HEK293T (cell line): ENCODE data around the gene GABRG3.

ENCODE experiments used
- CTCF ChIA-PET: fragments of 350-600 bp; formaldehyde crosslinking; extraction: SDS; loops from one replicate; lab custom pipeline; 2021; ENCODE audit warnings: antibody characterized with exemption, inconsistent platforms; lab: Yijun Ruan, JAX
- POLR2A ChIA-PET: fragments of 350-600 bp; formaldehyde crosslinking; extraction: SDS; loops from one replicate; lab custom pipeline; 2020; ENCODE audit warnings: antibody characterized with exemption, inconsistent platforms; lab: Yijun Ruan, JAX
- DNase-seq: peaks from one replicate; pipeline ENCODE4 v3.0.0; 2012; ENCODE audit warnings: mixed read lengths; ENCODE audit errors: extremely low spot score
- ARNT ChIP-seq: fragments of 450-650 bp; IDR thresholded peaks from 2 replicates; pipeline ENCODE4 v1.6.1; 2017; ENCODE audit warnings: mild to moderate bottlenecking
- BHLHE40 ChIP-seq: fragments of 450-650 bp; IDR thresholded peaks from 2 replicates; pipeline ENCODE4 v1.6.1; 2016; ENCODE audit warnings: mild to moderate bottlenecking, moderate library complexity, borderline replicate concordance
- CTBP1 ChIP-seq: fragments of 450-650 bp; IDR thresholded peaks from 2 replicates; pipeline ENCODE4 v1.6.1; 2016; ENCODE audit warnings: borderline replicate concordance
- ELF4 ChIP-seq: fragments of 450-650 bp; IDR thresholded peaks from 2 replicates; pipeline ENCODE4 v1.6.1; 2017; ENCODE audit warnings: antibody characterized with exemption
- FOXA1 ChIP-seq: fragments of 450-650 bp; IDR thresholded peaks from 2 replicates; pipeline ENCODE4 v1.6.1; 2016; ENCODE audit warnings: mild to moderate bottlenecking
- FOXK2 ChIP-seq: fragments of 450-650 bp; IDR thresholded peaks from 2 replicates; pipeline ENCODE4 v1.6.1; 2016; ENCODE audit warnings: mild to moderate bottlenecking
- FOXM1 ChIP-seq: fragments of 450-650 bp; IDR thresholded peaks from 2 replicates; pipeline ENCODE4 v1.6.1; 2017; ENCODE audit warnings: mild to moderate bottlenecking, borderline replicate concordance
- HDGF ChIP-seq: fragments of 450-650 bp; IDR thresholded peaks from 2 replicates; pipeline ENCODE4 v1.6.1; 2017; ENCODE audit warnings: antibody characterized with exemption, borderline replicate concordance
- L3MBTL2 ChIP-seq: fragments of 450-650 bp; conservative IDR thresholded peaks from 2 replicates; pipeline ENCODE4 v1.6.1; 2016; ENCODE audit warnings: mild to moderate bottlenecking
- LEF1 ChIP-seq: fragments of 450-650 bp; IDR thresholded peaks from 2 replicates; pipeline ENCODE4 v1.6.1; 2017; ENCODE audit warnings: mild to moderate bottlenecking, borderline replicate concordance
- NFRKB ChIP-seq: fragments of 450-650 bp; IDR thresholded peaks from 2 replicates; pipeline ENCODE4 v1.6.1; 2016; ENCODE audit warnings: mild to moderate bottlenecking, moderate library complexity
- PKNOX1 ChIP-seq: fragments of 450-650 bp; IDR thresholded peaks from 2 replicates; pipeline ENCODE4 v1.6.1; 2016
- SP1 ChIP-seq: fragments of 450-650 bp; IDR thresholded peaks from 2 replicates; pipeline ENCODE4 v1.6.1; 2017
- SUZ12 ChIP-seq: fragments of 450-650 bp; IDR thresholded peaks from 2 replicates; pipeline ENCODE4 v1.6.1; 2016; ENCODE audit warnings: mild to moderate bottlenecking
- TARDBP ChIP-seq: fragments of 450-650 bp; IDR thresholded peaks from 2 replicates; pipeline ENCODE4 v1.6.1; 2016
- ZNF384 ChIP-seq: fragments of 450-650 bp; IDR thresholded peaks from 2 replicates; pipeline ENCODE4 v1.6.1; 2016

The GABRG3 gene

GRCh38 chr15:27256446-27256845 is 285.5 kb downstream of the GABRG3 start:
- ChIA-PET POLR2A (no interaction called here), CTCF (no interaction called here)
- TF ChIP-seq FOXM1, result no peak
- no peak for TF ChIP-seq FOXK2
- TF ChIP-seq PKNOX1, result no peak
- no peak for TF ChIP-seq SUZ12
- no peak for TF ChIP-seq CTBP1
- TF ChIP-seq SP1, result no peak
- TF ChIP-seq ARNT, result no peak
- no peak for TF ChIP-seq FOXA1
- TF ChIP-seq ZNF384, result no peak
- no peak for TF ChIP-seq ELF4
- no peak for TF ChIP-seq LEF1
- TF ChIP-seq NFRKB, result no peak
- no peak for TF ChIP-seq L3MBTL2
- TF ChIP-seq HDGF, result no peak
- DNase-seq, result no peak

DNA sequence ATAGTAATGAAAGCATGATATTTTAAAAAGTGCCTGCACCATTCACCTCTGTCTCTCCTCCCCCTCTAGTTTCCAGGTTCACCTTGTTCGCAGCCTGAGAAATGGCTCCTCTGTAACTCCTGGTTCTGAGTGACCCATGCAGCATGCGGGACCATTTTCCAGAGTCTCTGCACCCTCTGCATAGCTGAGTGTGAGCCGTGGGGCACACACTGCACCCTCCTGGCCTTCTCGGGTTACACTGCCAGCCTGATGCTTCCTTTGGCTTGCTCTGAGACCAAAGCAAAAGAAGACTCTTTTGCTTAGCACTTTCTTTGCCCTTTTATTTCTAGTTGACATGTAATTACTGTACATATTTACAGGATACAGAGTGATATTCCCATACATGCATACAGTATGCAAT is 287.3 kb downstream of the GABRG3 start:
- ChIA-PET CTCF (no interaction called here), POLR2A (no interaction called here)
- DNase-seq, result no peak
- TF ChIP-seq ELF4 (no peak), FOXK2 (no peak), ZNF384 (no peak), FOXM1 (no peak), HDGF (no peak), LEF1 (no peak), CTBP1 (no peak), TARDBP (no peak), BHLHE40 (no peak), SP1 (no peak), NFRKB (no peak)

GRCh38 chr15:27260523-27260922 is 289.5 kb downstream of the GABRG3 start:
- TF ChIP-seq ARNT, result no peak
- no peak for TF ChIP-seq FOXA1
- TF ChIP-seq FOXM1, result no peak
- TF ChIP-seq TARDBP, result no peak
- ChIA-PET CTCF (no interaction called here), POLR2A (no interaction called here)
- DNase-seq, result no peak

DNA sequence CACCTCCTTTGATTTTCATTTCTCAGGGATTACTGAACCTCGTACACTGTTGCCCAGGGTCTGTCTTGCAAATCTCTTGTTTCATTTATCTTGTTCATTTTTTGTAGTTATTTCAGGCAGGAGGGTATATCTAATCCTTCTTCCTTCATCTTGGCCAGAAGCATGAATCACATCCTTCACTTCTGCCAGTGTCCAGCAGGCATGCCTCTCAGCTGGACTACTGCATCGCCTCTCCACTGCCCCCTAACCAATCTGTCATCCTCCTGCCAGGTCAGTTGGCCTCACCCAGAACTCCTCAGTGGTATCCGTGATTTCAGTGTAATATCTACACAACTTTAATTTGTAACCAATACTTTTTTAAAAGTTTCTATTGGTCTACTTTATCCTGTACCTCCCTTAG is 297.9 kb downstream of the GABRG3 start:
- TF ChIP-seq ZNF384, result no peak
- no peak for TF ChIP-seq LEF1
- TF ChIP-seq NFRKB, result no peak
- TF ChIP-seq SUZ12, result no peak
- no peak for TF ChIP-seq FOXA1
- no peak for TF ChIP-seq SP1
- TF ChIP-seq HDGF, result no peak
- no peak for TF ChIP-seq FOXM1
- TF ChIP-seq TARDBP, result no peak
- no peak for TF ChIP-seq L3MBTL2
- no peak for TF ChIP-seq BHLHE40
- ChIA-PET CTCF (no interaction called here), POLR2A (no interaction called here)
- no peak for DNase-seq

DNA sequence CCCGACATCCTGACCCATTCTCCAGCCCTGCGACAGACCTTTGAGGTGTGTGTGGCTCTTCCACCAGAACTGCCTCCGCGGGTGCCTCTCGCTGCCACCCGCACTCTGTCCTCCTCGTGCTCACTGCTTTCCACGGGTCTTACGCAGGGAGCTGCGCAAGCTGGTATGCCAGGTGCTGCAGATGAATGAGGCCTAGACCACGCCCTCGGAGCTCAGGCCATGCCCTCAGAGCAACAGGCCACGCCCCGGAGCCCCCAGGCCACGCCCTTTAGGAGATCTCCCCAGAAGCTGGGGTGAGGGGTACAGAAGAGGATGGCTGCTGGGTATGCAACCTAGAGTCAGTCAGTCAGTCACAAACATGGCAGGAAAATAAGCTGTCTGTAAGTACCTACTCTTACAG is 300.3 kb downstream of the GABRG3 start:
- no peak for DNase-seq
- TF ChIP-seq ELF4 (no peak), L3MBTL2 (no peak), SUZ12 (no peak), HDGF (no peak)
- CTCF ChIA-PET, result interaction anchor here (0.8 kb wide), 1 partner anchor 212 kb away, joined by 3 read pairs; no protein-coding TSS in a partner anchor

DNA sequence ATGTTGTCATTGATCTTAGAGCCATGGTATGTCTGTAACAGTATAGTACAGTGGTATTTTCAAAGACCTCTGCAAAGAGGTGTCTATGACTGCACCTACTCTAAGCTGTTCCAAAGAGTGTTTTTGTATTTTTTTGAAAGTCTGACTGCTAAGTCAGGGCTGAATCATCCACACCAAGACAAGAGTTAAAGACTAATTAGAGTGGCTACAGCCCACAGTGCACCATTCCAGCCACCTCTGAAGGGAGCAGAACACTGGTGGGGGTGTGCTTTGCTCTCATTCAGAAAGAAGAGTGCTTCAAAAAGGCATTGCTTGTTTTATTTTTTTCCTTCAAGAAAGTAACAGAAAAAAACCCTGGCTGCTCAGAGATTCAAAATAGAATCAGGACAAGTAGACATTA is 301.4 kb downstream of the GABRG3 start:
- ChIA-PET POLR2A (no interaction called here), CTCF (no interaction called here)
- TF ChIP-seq FOXK2, result no peak
- no peak for TF ChIP-seq CTBP1
- no peak for TF ChIP-seq FOXM1
- TF ChIP-seq FOXA1, result no peak
- TF ChIP-seq L3MBTL2, result no peak
- TF ChIP-seq ARNT, result no peak
- TF ChIP-seq PKNOX1, result no peak
- no peak for TF ChIP-seq ZNF384
- TF ChIP-seq SUZ12, result no peak
- no peak for TF ChIP-seq BHLHE40
- no peak for TF ChIP-seq TARDBP
- no peak for TF ChIP-seq LEF1
- TF ChIP-seq ELF4, result no peak
- TF ChIP-seq HDGF, result no peak

More for the DNA sequence above, 300.3 kb downstream of the GABRG3 start:
- POLR2A ChIA-PET, result no interaction called here

DNA sequence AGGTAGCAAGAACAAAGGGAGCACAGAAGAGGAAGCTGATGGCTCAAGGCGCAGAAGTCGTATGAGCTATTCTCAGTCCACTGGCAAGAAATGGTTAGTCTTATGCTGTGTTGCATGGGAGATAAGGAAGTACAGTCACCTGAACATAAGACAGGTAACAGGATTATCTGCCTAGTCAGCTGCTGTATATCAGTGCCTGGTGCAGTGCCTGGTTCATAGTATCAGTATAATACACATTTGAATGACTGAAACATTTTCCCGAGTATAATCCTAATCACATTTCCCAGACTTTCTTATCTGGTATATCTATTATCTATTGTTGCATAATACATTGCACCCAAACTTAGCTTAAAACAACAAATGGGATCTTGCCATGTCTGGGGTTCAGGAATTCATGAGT is 302.5 kb downstream of the GABRG3 start:
- no peak for DNase-seq
- CTCF ChIA-PET, result no interaction called here
- POLR2A ChIA-PET, result no interaction called here
- TF ChIP-seq TARDBP, result no peak
- no peak for TF ChIP-seq CTBP1
- TF ChIP-seq FOXK2, result no peak
- no peak for TF ChIP-seq HDGF

More for the DNA sequence above, 301.4 kb downstream of the GABRG3 start:
- no peak for DNase-seq

DNA sequence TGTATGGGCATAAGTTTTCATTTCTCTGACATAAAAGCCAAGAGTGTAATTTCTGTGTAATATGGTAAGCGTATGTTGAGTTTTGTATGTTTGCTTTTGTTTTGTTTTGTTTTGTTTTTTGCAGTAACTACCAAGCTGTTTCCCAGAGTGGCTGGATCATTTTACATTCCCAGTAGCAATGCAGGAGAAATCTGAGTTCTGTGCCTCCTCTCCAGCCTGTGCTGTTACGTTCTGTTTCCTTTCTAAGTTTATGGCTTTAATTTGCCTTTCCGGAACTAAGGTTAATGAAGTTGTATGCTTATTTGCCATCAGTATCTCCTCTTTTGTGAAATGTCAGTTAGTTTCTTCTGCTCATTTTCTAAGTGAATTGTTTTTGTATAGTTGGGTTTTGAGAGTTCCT is 307.8 kb downstream of the GABRG3 start:
- no peak for TF ChIP-seq FOXM1
- TF ChIP-seq LEF1, result no peak
- no peak for TF ChIP-seq BHLHE40
- no peak for TF ChIP-seq FOXK2
- TF ChIP-seq L3MBTL2, result no peak
- TF ChIP-seq NFRKB, result no peak
- no peak for TF ChIP-seq PKNOX1
- TF ChIP-seq ELF4, result no peak
- TF ChIP-seq CTBP1, result no peak
- TF ChIP-seq ZNF384, result no peak
- no peak for TF ChIP-seq SP1
- no peak for TF ChIP-seq FOXA1
- no peak for TF ChIP-seq SUZ12
- no peak for TF ChIP-seq ARNT
- TF ChIP-seq TARDBP, result no peak
- no peak for TF ChIP-seq HDGF
- no peak for DNase-seq
- CTCF ChIA-PET, result no interaction called here
- POLR2A ChIA-PET, result no interaction called here
